ENCODE measurements around the gene EHHADH. TPM values are rescaled to one million over a fixed set of nuclear protein-coding genes. Genes with fewer than 3 reads are reported as not detected.
A peak's percentile ranks its signal among the peaks of the same experiment; 100 is the strongest.

EHHADH gene
- total RNA-seq, 4 donors from 2014 or later = 4.8 to 7.1 (median 6.3) TPM

GRCh38 chr3:185162634-185163033 lies 91.2 kb downstream of the EHHADH start:
- H3K4me3 ChIP-seq = no peak overlapping the region
- WGBS = 79% methylated on average over 8 of the region's 8 CpGs
- no peak for TF ChIP-seq EP300 (IDR thresholded peaks at IDR 0.05)
- TF ChIP-seq POLR2AphosphoS5 (IDR thresholded peaks at IDR 0.05) = no peak
- TF ChIP-seq POLR2A (IDR thresholded peaks at IDR 0.05) = no peak
- TF ChIP-seq CTCF (IDR thresholded peaks at IDR 0.05) = no peak

GRCh38 chr3:185161761-185162160 lies 92.1 kb downstream of the EHHADH start:
- Histone ChIP-seq H3K36me3 (no peaks in the 10 kb centered on the region), H3K4me3 (no peak overlapping the region), H3K27ac (no peak overlapping the region), H3K27me3 (peaks cover 4% of the 10 kb centered on the region), H3K4me1 (no peaks in the 10 kb centered on the region), H3K9me3 (no peaks in the 10 kb centered on the region)
- WGBS = 69% methylated on average over 5 of the region's 5 CpGs
- no peak for TF ChIP-seq POLR2A (IDR thresholded peaks at IDR 0.05)
- DNase-seq (ENCODE audit: low spot score in 2 of 2) = no peak

More at GRCh38 chr3:185162634-185163033, 91.2 kb downstream of the EHHADH start:
- no peak for DNase-seq (ENCODE audit: low spot score in 2 of 2)
- Histone ChIP-seq H3K36me3 (no peaks in the 10 kb centered on the region), H3K27me3 (peaks cover under 1% of the 10 kb centered on the region), H3K9me3 (no peaks in the 10 kb centered on the region), H3K27ac (no peak overlapping the region), H3K4me1 (no peaks in the 10 kb centered on the region)

GRCh38 chr3:185157347-185157746 lies 96.5 kb downstream of the EHHADH start:
- no peak for DNase-seq (ENCODE audit: low spot score in 2 of 2)
- 92% methylated on average over 3 of the region's 3 CpGs for WGBS
- Histone ChIP-seq H3K36me3 (no peaks in the 10 kb centered on the region), H3K27ac (no peak overlapping the region), H3K4me1 (peaks cover 14% of the 10 kb centered on the region), H3K9me3 (no peaks in the 10 kb centered on the region), H3K4me3 (no peak overlapping the region), H3K27me3 (peaks cover 10% of the 10 kb centered on the region)
- no peak for TF ChIP-seq POLR2AphosphoS5 (IDR thresholded peaks at IDR 0.05)
- TF ChIP-seq CTCF (IDR thresholded peaks at IDR 0.05) = no peak
- no peak for TF ChIP-seq EP300 (IDR thresholded peaks at IDR 0.05)
- TF ChIP-seq POLR2A (IDR thresholded peaks at IDR 0.05) = no peak

- WGBS = 92% methylated on average over 5 of the region's 5 CpGs
- no peaks in the 10 kb centered on the region for H3K9me3 ChIP-seq
- H3K4me1 ChIP-seq = peaks cover 25% of the 10 kb centered on the region
- no peak for DNase-seq (ENCODE audit: low spot score in 2 of 2)
- TF ChIP-seq POLR2A (IDR thresholded peaks at IDR 0.05) (no peak), EP300 (IDR thresholded peaks at IDR 0.05) (no peak), CTCF (IDR thresholded peaks at IDR 0.05) (no peak), POLR2AphosphoS5 (IDR thresholded peaks at IDR 0.05) (no peak)
- no peak overlapping the region for H3K4me3 ChIP-seq
- H3K27me3 ChIP-seq = peaks cover 12% of the 10 kb centered on the region
- H3K36me3 ChIP-seq = no peaks in the 10 kb centered on the region
- no peak overlapping the region for H3K27ac ChIP-seq
Measured at GRCh38 chr3:185155678-185156077, 98.2 kb downstream of the EHHADH start.

- H3K4me3 ChIP-seq = peak overlapping the region; percentile 75
- H3K36me3 ChIP-seq = no peaks in the 10 kb centered on the region
- H3K4me1 ChIP-seq = peaks cover 25% of the 10 kb centered on the region
- H3K27me3 ChIP-seq = peaks cover 12% of the 10 kb centered on the region
- H3K27ac ChIP-seq = peak overlapping the region; percentile 84
- DNase-seq (ENCODE audit: low spot score in 2 of 2) = no peak
- 66% methylated on average over 11 of the region's 16 CpGs for WGBS
- TF ChIP-seq EP300 (IDR thresholded peaks at IDR 0.05) (no peak), POLR2AphosphoS5 (IDR thresholded peaks at IDR 0.05) (no peak), CTCF (IDR thresholded peaks at IDR 0.05) (no peak), POLR2A (IDR thresholded peaks at IDR 0.05) (no peak)
- H3K9me3 ChIP-seq = no peaks in the 10 kb centered on the region
Measured at GRCh38 chr3:185153861-185154629, 99.8 kb downstream of the EHHADH start.
